Left ventricle myocardium superior (tissue), 1 donor: ENCODE data around the gene ZBTB16. TPM values are rescaled to one million over a fixed set of nuclear protein-coding genes. Genes with fewer than 3 reads are reported as not detected.

Experiments used
- ATAC-seq: fragments of 200-7000 bp; cut with Tn5 transposase; one replicate; pipeline ENCODE4 v1.9.1; 2020; ENCODE audit warnings: mild to moderate bottlenecking, moderate library complexity
- DNase-seq: peaks from one replicate; pipeline ENCODE4 v3.0.0-alpha.2; 2020
- intact Hi-C: fragments of 100-400 bp; cut with micrococcal nuclease; formaldehyde crosslinking; loops from one replicate; pipeline ENCODE4 v1.11.0; 2022
- total RNA-seq: library from RNA; stranded (reverse); fragmentation: NEBNext Ultra II Directional; extraction: Animal tissue kit (Norgen Biotek cat#: 25700); gene quantifications from one replicate; pipeline ENCODE4 v1.2.1, GENCODE V29; 2021
- donor health status: DM: no; HTN: yes; CAD: no; lungs with severe emphysema.

Gene ZBTB16
- total RNA-seq, 1 donor from 2014 or later: 67.3 TPM

DNA sequence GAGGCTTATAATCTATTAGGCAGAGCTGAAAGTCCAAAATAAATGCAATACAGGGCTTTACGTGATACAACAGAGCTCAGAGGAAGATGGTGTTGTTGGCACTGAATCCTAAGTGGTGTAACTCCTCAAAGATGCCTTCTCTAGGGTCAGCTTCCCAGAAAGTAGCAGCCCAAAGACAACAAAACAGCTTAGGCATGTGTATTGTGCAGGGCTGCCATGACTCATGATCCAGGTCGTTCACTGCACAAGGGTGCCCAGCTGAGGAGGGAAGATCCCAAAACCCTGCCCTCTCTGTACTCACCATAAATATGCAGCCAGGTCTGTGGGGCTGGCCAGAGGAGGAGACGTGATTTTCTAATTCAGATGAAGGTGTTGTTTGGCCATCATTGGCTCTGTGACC is 177.3 kb downstream of the ZBTB16 start:
- DNase-seq (no peak), ATAC-seq (peak; percentile 2)
- intact Hi-C loops: no loop called here

DNA sequence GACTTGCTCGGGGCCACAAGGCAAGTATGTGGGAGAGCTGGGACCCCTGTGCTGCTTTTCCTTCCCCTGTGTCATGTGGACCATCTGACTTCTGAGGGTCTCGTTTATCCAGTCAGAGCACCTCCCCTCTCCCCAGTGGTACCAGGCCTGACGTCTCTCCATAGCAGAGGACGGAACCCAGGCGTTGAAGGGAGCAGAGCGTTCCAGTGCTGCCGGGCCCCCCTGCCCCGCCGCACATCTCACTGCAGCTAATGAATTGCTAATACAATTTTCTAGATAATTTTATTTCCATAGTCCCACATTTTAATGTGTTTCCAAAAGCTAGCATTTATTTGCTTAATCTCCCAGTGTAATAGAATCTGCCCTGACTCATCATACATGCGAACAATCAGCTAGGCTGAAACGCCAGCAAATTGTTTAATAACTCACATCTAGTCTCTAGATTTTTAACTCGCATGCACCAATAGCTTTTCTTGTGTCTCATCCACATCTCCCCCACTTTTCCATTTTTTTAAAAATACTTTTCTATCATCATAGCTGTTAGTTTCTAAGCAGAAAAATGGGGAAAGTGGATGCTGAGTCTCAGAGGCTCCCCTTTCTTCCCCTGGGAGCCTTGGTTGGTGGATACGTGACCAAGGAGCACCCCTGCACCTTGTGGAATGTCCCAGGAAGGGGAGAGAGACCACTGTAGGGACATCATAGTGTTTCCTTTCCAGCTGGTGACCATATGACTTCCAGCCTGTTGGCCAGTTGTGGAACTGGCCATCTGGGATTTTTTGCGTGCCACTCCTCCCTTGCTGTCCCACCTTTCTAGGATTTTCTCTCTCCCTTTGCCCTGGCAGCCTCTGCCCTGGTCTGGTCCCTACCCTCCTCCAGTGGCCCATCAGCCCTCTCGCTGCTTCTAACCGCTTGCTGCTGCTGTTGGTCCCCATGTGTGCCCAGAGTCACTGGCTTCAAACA is 178.1 kb downstream of the ZBTB16 start:
- DNase-seq (no peak), ATAC-seq (no peak)
- intact Hi-C loops: no loop called here

DNA sequence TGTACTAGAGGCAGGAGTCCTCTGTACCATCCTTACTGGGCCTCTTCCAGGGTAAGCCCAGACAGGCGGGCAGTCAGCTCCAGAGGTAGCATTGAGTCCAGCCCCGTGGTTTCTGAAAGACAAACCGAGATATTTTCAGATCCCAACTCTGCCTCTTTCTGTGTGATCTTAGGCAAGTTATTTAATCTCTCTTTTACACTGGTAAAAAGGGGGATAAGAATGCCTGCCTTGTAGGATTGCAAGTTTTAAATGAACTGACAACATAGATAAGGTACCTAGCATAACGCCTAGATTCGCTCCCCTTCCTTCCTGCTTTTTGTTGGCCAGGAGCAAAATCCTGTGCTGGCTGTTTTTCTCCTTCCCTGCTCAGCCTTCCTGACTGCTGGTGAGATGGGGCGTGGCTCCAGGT is 180.2 kb downstream of the ZBTB16 start:
- intact Hi-C loops: no loop called here
- ATAC-seq (no peak), DNase-seq (no peak)

DNA sequence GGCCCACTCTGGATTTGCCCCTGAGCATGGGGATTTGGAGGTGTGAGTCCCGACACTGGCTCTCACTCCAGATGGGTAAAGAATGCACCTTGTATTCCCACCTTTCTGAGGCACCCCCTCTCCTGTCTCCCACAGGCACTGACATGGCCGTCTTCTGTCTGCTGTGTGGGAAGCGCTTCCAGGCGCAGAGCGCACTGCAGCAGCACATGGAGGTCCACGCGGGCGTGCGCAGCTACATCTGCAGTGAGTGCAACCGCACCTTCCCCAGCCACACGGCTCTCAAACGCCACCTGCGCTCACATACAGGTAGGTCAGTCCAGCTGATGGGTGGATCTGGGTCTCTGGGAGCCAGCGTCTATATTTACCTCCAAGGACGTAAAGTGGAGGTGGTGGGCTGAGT is 182.5 kb downstream of the ZBTB16 start:
- intact Hi-C loops: no loop called here
- DNase-seq (no peak), ATAC-seq (no peak)

DNA sequence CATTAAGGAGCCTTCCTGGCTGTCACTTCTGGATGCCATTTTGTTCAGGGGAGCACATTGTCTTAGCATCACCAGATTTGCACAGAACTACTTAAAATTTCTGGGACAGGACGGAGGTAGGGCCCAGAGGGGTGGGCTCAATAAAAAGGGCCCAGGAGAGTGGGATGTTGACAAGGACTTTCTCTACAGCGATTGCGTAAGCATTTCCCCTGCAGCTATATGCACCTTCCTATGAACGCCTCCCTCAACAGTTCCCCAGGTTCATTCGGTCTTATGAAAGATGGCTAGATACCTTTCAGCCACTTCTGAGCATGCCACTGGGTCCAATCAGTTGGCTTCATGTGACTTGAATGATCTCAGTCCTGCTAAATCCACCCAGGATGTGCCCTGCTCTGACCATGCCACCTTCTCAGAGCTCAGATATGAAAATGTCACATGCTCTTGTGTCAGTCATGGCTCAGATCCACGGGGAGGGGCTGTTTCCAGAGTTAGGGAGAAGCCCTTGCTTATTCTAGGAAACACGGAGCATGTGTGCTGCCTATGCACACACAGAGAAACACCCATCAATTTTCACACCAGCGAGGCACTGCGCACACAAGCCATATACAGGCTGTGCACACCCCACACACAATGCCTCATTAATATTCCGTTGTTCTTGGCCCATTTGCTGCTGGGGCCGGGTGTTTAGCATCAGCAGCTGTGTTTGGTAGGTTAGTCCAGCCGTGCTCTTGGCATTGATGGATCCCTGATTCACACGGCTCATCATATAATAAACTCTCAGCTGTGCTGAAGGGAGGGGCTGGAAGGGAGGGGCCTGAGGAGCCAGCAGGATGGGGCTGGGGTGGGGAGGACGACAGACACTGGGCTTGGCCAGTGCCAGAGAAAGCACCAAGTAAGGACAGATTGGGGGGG is 184.2 kb downstream of the ZBTB16 start:
- intact Hi-C loops: no loop called here
- ATAC-seq: peak; percentile 78
- DNase-seq: peak; percentile 73

DNA sequence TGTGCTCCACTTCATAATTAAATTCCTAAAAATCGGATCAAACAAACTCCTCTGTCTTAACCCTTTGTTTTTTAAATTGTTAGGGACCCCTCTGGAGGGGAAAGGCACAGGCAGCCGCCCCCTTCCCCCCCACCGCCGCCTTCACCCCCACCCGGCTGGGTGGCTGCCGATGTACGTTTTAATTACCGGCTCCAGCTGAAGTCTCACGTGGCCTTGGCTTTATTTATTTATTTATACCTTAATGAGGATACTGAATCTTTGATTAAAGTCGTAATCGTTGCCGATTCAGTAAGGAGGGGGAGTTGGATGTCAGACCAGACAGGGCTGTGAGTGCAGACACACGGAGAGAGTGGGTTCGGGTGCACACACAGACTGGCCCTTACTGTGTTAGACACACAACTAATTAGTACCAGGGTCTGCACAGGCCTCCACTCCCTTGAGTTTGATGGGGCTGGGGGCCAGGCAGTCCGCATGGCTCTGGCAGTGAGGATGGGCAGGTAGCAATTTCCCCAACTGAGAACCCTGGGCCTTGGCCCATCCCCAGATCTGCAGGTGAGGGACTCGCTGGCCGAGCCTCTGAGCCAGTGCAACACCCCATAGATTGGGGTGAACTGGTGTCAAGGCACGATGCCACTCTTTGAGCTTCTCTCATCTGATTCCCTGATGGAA is 185.3 kb downstream of the ZBTB16 start:
- intact Hi-C loops: no loop called here
- ATAC-seq (no peak), DNase-seq (no peak)

DNA sequence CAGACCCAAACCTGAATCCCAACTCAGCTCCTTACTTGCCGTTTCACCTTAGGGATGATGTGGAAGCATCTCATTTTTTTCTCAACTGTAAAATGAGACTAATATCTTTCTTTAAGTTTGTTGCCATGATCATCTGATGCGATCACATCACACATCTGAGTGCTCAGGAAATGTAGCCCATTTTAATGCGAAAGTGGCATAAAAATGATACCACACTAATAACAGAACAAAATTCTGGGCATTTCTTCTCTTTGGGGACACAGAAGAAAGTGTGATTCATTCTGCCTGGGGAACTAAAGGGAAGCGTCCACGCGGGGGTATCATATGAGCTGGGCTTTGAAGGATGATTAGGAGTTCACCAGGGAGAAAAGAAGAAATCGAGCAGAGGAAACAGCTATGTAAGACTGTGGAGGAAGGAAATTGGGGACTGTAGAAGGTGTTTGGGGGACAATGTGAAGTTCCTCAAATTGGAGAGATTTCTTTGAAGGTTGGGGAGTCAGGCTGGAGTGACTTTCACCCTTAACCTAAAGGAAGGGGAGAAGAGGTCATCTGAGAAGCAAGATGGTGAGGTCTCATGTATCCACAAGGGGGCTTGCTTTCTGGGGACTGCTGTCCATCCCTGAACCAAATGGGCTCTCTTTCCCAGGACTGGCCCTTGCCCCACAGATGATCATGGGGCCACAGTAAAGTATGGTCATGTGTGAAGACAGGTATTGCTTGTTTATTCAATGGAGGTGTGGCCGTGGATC is 187.0 kb downstream of the ZBTB16 start:
- no peak for DNase-seq
- intact Hi-C loops: no loop called here
- no peak for ATAC-seq

DNA sequence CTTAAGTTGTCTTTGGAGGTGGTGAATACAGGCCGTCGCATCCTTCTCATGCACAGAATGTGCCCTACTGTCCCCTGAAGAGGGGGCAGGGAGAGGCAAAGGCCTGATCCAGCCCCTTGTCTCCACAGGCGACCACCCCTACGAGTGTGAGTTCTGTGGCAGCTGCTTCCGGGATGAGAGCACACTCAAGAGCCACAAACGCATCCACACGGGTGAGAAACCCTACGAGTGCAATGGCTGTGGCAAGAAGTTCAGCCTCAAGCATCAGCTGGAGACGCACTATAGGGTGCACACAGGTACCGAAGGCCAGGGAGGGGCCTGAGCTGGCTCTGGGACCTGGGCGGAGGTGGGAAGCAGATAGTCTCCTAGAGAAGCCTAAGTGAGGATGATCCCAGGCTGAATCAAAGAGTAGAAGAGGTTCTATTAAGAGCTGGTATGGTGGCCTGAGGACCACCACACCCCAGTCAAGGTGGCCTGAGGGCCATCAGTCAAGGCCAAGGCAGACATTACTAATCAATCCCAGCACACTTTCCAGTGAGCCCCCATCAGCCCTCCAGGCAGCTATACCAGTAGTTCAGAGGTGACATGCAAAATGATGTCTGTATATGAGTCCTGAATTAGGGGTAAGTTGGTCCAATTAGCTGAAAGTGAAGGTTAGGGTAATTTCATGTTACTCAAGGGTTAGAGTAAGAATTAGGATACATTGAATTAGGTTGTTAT is 187.7 kb downstream of the ZBTB16 start:
- ATAC-seq: no peak
- intact Hi-C loops: no loop called here

DNA sequence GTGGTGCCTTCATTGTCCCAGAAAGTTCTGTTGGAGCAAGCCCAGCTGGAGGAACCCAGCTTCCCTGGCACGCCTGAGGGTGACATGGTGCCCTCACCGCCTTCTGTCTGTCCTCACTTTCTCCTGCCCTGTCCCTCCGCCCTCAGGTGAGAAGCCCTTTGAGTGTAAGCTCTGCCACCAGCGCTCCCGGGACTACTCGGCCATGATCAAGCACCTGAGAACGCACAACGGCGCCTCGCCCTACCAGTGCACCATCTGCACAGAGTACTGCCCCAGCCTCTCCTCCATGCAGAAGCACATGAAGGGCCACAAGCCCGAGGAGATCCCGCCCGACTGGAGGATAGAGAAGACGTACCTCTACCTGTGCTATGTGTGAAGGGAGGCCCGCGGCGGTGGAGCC is 190.7 kb downstream of the ZBTB16 start:
- intact Hi-C loops: no loop called here
- ATAC-seq: no peak
- no peak for DNase-seq

More for the DNA sequence above, 187.7 kb downstream of the ZBTB16 start:
- DNase-seq: no peak

DNA sequence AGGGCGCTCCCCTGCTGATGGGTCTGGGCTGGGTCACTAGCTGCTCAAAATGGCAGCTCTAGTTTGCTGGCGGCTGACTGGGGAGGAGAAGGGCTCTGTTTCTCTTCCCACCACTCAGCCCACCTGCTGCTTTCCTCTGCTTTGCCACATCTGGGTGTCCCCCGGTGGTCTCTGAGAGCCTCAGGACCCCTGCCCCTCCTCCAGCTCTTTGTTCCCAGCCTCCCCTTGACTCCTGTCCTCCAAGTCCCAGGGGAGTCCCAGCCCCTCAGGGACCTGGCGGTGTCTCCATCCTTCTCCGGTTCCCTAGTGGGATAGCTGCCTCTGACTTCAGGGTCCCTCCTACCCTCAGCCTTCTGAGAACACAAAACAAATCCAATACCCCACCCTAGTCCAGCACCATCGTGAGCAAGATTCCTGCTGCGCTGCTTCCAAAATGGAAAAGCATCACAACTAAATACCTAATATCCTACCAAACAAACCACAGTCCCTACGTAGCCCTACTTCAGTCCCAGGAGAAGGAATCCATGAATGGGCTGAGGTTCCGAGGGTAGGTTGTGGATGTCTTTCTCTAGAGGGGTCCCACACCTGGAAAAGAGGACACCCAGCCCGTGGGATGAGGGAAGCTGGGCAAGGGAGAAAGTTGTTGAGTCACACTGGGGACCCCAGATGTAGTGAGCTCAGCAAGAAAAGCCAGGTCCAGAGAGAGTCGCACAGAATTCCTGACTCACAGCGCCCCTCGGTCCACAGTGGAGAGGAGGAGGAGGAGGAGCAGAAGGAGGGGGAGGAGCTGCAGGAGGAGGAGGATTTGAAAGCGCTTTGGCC is 191.7 kb downstream of the ZBTB16 start:
- intact Hi-C loops: no loop called here
- peak; percentile 58 for DNase-seq
- peak; percentile 74 for ATAC-seq

DNA sequence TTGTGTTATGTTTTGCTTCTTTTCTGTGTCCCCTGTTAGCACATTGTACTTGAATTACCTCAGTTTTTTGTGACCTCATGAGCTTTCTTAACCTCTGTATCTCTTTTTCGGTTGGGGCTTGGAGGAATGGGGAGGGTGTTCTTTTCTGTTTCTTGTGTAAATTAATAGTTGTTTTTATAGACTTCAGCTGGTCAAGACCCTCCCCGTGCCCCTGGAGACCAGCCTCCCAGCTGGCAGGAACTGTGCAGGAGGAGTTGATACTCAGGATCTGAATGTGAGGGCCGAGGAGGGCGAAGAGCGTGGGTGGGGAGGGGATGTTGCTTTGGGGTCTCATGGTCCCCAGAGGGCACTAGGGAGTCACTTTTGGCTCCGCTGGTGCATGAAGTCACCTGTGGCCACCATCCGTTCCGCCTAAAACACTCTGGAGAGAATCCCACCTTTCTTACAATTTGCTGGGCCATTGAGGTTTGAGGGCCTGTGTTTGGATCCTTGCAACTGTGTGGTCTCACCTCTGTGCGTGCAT is 192.4 kb downstream of the ZBTB16 start:
- DNase-seq: peak; percentile 54
- intact Hi-C loops: no loop called here
- ATAC-seq: no peak

DNA sequence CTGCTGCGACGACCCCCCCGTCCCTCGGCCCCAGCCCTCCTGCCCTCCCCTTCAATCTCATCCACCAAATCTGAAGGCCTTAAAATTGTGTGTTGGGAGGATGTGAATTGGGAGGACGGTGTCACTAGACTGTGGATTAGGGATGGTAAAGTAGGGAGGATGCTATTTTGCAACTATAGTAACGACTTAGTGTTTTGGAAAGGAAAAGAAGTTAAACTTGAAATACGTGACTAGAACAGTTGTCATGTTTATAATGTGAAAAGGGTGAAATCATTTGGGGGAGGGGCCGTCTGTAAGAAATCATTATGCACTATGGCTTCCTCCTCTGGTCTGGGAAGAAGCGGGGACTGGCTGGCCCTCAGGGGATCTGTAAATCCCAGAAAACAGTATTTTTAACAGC is 193.3 kb downstream of the ZBTB16 start:
- intact Hi-C loops: no loop called here
- DNase-seq: no peak

DNA sequence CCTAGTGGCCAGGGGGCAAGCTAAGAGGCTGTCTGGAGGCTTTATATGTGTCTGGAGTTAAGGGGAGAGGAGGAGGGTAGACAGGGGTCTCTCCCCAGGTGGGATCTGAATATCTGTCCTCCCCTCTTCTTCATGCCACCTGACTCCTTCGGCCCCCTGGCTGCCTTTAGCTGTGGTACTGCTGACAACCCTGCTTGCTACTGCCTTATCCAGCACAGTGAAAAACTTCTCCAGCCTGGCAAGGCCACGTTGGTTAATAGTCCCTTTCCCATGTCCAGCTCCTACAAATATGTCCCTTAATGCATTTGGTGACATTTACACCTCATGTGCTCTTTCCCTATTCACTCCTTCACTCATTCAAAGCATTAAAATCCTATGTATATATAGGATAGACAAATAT is 194.3 kb downstream of the ZBTB16 start:
- ATAC-seq (no peak), DNase-seq (no peak)
- intact Hi-C loops: no loop called here

More for the DNA sequence above, 193.3 kb downstream of the ZBTB16 start:
- no peak for ATAC-seq

DNA sequence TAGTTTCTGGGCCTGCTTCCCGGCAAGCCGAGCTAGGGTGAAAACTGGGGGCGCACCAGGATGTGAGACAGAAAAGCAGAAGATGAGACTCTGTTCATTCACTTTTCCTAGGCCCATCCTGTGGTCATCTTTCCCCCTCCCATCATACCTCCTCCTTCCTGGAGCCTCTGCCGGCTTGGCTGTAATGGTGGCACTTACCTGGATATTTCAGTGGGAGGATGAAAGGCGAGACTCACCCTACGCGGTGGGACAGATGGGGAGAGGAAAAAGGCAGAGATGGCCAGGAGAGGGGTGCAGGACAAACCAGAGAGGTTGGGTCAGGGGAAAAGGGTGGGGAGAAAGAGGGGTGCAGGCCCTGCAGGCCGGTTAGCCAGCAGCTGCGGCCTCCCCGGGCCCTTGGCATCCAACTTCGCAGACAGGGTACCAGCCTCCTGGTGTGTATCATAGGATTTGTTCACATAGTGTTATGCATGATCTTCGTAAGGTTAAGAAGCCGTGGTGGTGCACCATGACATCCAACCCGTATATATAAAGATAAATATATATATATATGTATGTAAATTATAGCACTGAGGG is 195.1 kb downstream of the ZBTB16 start:
- no peak for DNase-seq
- no peak for ATAC-seq

DNA sequence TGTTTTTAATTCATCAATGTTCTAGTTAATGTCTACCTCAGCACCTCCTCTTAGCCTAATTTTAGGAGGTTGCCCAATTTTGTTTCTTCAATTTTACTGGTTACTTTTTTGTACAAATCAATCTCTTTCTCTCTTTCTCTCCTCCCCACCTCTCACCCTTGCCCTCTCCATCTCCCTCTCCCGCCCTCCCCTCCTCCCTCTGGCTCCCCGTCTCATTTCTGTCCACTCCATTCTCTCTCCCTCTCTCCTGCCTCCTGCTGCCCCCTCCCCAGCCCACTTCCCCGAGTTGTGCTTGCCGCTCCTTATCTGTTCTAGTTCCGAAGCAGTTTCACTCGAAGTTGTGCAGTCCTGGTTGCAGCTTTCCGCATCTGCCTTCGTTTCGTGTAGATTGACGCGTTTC is 195.8 kb downstream of the ZBTB16 start:
- DNase-seq: no peak
- intact Hi-C loops: no loop called here
- ATAC-seq: no peak

More for the DNA sequence above, 195.1 kb downstream of the ZBTB16 start:
- intact Hi-C loops: no loop called here

DNA sequence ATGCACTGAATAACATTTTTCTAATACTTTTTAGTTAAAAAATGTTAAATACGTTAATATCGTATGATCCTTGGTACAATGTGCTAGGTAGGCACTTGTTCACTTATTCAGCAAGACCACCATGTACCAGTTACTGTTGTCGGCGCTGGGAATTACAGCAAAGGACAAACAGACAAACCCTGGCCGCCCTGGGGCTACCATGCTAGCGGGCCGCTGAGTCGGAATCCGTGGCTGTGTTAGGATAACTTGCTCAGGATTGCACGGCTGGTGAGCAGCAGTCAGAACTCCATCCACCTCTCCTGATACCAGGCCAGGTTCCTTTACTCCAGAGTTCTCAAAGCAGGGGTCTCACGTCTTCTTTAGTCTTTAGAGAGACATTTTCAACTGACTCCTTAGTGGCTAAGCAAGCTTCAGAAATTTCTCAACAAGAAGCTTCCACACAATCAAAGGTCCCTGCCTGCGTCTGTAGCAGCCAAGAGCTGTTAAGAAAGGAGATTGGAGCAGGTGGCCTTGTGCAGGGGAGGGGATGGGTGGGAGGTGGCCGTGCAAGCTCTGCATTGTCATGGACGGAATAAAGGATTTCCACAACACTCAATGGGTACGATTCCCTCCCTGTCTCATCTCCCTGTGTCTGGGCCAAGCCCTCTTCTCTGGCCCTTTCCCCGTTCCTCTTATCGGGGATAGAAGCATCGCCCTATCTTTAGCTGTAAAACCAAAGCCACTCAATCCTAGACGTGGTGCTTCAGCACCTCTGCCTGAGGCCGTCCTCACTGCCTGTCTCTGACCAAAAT is 196.9 kb downstream of the ZBTB16 start:
- DNase-seq (no peak), ATAC-seq (no peak)

More for the DNA sequence above, 196.9 kb downstream of the ZBTB16 start:
- intact Hi-C loops: no loop called here
